GM18867 (cell line): ENCODE measurements around the gene RAB8A.
"Not testable (repeated sequence)": the region's sequence is repeated elsewhere in the genome, so short reads cannot be mapped to it uniquely, and the experiment has no call there.

Experiments used
- ATAC-seq: cut with Tn5 transposase; IDR thresholded peaks from one replicate; pipeline ENCODE4 v1.9.1; 2021; ENCODE audit warnings: mild to moderate bottlenecking, moderate library complexity; ENCODE audit not compliant: unreplicated experiment

The RAB8A gene

GRCh38 chr19:16077984-16078758, 33.5 kb upstream of the RAB8A start:
- ATAC-seq, result no peak

GRCh38 chr19:16078759-16079707, 32.7 kb upstream of the RAB8A start:
- ATAC-seq, result peak; percentile 35

- ATAC-seq, result no peak
These were observed 27.5 kb upstream of the RAB8A start for GRCh38 chr19:16084067-16084685.

GRCh38 chr19:16085115-16085514, 26.6 kb upstream of the RAB8A start:
- no peak for ATAC-seq

GRCh38 chr19:16087404-16087803, 24.3 kb upstream of the RAB8A start:
- not testable (repeated sequence) for ATAC-seq

GRCh38 chr19:16087940-16088339, 23.7 kb upstream of the RAB8A start:
- no peak for ATAC-seq

- no peak for ATAC-seq
These were observed 23.2 kb upstream of the RAB8A start for GRCh38 chr19:16088351-16089009.

- ATAC-seq, result no peak
These were observed 22.5 kb upstream of the RAB8A start for GRCh38 chr19:16089010-16089846.

- no peak for ATAC-seq
These were observed 19.9 kb upstream of the RAB8A start for GRCh38 chr19:16091546-16092475.

GRCh38 chr19:16094360-16095070, 17.2 kb upstream of the RAB8A start:
- no peak for ATAC-seq

- ATAC-seq, result no peak
These were observed 16.6 kb upstream of the RAB8A start for GRCh38 chr19:16095071-16095571.

- no peak for ATAC-seq
These were observed 15.3 kb upstream of the RAB8A start for GRCh38 chr19:16096280-16096855.

GRCh38 chr19:16098416-16098768, 13.3 kb upstream of the RAB8A start:
- ATAC-seq, result no peak

GRCh38 chr19:16098821-16099220, 12.9 kb upstream of the RAB8A start:
- ATAC-seq, result no peak

GRCh38 chr19:16099314-16099965, 12.2 kb upstream of the RAB8A start:
- ATAC-seq, result not testable (repeated sequence)

GRCh38 chr19:16100524-16100923, 11.2 kb upstream of the RAB8A start:
- ATAC-seq, result no peak

GRCh38 chr19:16104722-16105121, 7.0 kb upstream of the RAB8A start:
- no peak for ATAC-seq
